Astrocyte of the cerebellum (primary cell): ENCODE measurements around the gene TMPO.

Experiments used
- DNase-seq: peaks from one replicate; pipeline ENCODE4 v3.0.0-alpha.2; 2011; ENCODE audit warnings: low read depth
- H3K4me3 ChIP-seq: 2 replicates; pipeline ENCODE4 v1.5.1; 2011; ENCODE audit warnings: mild to moderate bottlenecking, low read depth, low read length, moderate library complexity
- CTCF ChIP-seq: IDR thresholded peaks from 2 replicates; pipeline ENCODE4 v1.5.1; 2012; ENCODE audit warnings: low read length, low read depth, moderate library complexity, mild to moderate bottlenecking; ENCODE audit errors: missing control alignments
- in situ Hi-C: cut with HindIII; loops from 2 replicates; pipeline ENCODE4 v1.10.0; 2017; ENCODE audit warnings: low sequenced_read_pairs

TMPO gene

DNA sequence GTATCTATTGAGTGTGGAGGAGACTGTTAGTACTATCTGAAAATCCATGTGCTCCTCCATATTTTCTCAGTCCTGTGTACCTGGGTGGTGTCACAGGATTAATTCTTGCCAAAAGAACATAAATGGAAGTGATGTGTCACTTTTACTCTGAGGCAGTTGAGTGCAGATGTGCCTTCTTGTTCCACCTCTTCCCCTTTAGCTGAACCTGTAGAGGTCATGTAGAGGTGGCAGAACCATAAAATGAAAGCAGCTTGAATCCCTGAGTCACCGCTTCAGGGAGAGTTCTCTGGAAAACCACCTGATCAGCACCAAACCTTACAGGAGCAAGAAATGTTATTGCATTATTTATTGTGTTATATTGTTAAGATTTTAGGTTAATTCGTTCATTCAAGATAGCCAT is 63.4 kb downstream of the TMPO start:
- no peak for DNase-seq
- in situ Hi-C loops, result no loop called here

DNA sequence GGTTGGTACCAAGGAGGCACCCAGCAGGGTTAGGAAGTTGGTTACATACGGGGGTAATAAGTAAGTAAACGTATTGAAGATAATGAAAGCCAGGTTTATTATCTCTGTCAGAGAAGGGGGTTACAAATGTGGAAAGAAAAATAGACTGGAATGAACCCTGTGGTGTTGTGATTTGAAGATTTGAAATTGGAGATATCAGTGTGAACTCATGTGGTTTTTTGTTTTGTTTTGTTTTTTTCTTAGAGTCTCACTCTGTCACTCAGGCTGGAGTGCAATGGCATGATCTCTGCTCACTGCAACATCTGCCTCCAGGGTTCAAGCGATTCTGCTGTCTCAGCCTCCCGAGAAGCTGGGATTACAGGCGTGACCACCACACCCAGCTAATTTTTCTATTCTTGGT is 64.0 kb downstream of the TMPO start:
- no peak for DNase-seq
- in situ Hi-C loops, result no loop called here
- H3K4me3 ChIP-seq, result no peak overlapping the region
- TF ChIP-seq CTCF, result no peak

More for the DNA sequence above, 63.4 kb downstream of the TMPO start:
- H3K4me3 ChIP-seq, result no peak overlapping the region
- no peak for TF ChIP-seq CTCF

DNA sequence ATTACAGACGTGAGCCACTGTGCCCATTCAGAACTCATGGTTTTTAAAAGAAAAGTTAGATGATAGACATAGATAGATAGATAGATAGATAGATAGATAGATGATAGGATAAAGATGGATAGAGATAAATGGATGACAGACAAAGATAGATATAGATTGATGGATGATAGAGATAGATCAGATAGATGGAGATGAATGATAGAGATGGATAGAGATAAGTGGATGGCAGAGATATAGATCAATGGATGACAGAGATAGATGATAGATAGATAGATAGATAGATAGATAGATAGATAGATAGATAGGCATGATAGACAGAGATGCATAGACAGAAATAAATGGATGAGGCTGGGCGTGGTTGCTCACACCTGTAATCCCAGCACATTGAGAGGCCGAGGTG is 64.4 kb downstream of the TMPO start:
- H3K4me3 ChIP-seq, result no peak overlapping the region
- in situ Hi-C loops, result no loop called here
- no peak for TF ChIP-seq CTCF
- no peak for DNase-seq

DNA sequence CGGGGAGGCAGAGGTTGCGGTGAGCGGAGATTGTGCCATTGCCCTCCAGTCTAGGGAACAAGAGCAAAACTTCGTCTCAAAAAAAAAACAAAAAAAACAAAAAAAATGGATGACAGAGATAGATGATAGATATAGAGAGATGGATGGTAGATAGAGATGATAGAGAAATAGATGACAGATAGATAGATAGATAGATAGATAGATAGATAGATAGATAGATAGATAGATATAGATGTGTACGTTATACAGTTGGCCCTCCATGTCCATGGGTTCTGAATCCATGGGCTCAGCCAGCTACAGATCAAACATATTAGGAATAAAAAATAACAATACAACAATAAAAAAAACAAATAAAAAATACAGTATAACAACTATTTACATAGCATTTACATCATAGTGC is 65.3 kb downstream of the TMPO start:
- TF ChIP-seq CTCF, result no peak

GRCh38 chr12:98581101-98581500 is 65.7 kb downstream of the TMPO start:
- no peak for DNase-seq
- TF ChIP-seq CTCF, result no peak
- no peak overlapping the region for H3K4me3 ChIP-seq
- in situ Hi-C loops, result no loop called here

More for the DNA sequence above, 65.3 kb downstream of the TMPO start:
- in situ Hi-C loops, result no loop called here
- DNase-seq, result no peak
- no peak overlapping the region for H3K4me3 ChIP-seq

- in situ Hi-C loops, result no loop called here
- no peak overlapping the region for H3K4me3 ChIP-seq
- DNase-seq, result no peak
- TF ChIP-seq CTCF, result no peak
Measured at GRCh38 chr12:98582093-98582492, 66.7 kb downstream of the TMPO start.

GRCh38 chr12:98587084-98587483 is 71.7 kb downstream of the TMPO start:
- TF ChIP-seq CTCF, result no peak
- no peak for DNase-seq
- no peak overlapping the region for H3K4me3 ChIP-seq
- in situ Hi-C loops, result no loop called here
